AG04449 (cell line): ENCODE measurements around the gene FRMD3.

Experiments
- CTCF ChIA-PET: fragments of 350-600 bp; formaldehyde crosslinking; extraction: SDS; loops from one replicate; lab custom pipeline; 2021; ENCODE audit warnings: antibody characterized with exemption; lab: Yijun Ruan, JAX
- POLR2A ChIA-PET: fragments of 400-600, 350-600 bp; formaldehyde crosslinking; extraction: SDS; loops from one replicate; lab custom pipeline; 2020; ENCODE audit warnings: antibody characterized with exemption, inconsistent platforms; lab: Yijun Ruan, JAX
- DNase-seq: peaks from one replicate; pipeline ENCODE4 v3.0.0-alpha.2; 2010; ENCODE audit warnings: low read depth, low spot score
- H3K4me3 ChIP-seq: 2 replicates; pipeline ENCODE4 v1.5.1; 2011; ENCODE audit warnings: low read depth, mild to moderate bottlenecking, control low read depth, low read length
- TF ChIP-seq, protein P1 (sequence below): IDR thresholded peaks from one replicate; pipeline ENCODE4 v1.5.1; 2011; ENCODE audit warnings: mild to moderate bottlenecking, moderate library complexity, low read length, control low read depth, inconsistent platforms; ENCODE audit not compliant: insufficient read depth; ENCODE audit errors: missing control alignments

Gene FRMD3

GRCh38 chr9:83349031-83349430 lies 189.2 kb downstream of the FRMD3 start:
- POLR2A ChIA-PET: no interaction called here
- CTCF ChIA-PET: interaction anchor here (1.1 to 4.8 kb wide), 2 partner anchors 14 to 196 kb away, joined by 5 to 27 read pairs; no protein-coding TSS in a partner anchor
- no peak overlapping the region for H3K4me3 ChIP-seq
- TF ChIP-seq, protein P1, sequence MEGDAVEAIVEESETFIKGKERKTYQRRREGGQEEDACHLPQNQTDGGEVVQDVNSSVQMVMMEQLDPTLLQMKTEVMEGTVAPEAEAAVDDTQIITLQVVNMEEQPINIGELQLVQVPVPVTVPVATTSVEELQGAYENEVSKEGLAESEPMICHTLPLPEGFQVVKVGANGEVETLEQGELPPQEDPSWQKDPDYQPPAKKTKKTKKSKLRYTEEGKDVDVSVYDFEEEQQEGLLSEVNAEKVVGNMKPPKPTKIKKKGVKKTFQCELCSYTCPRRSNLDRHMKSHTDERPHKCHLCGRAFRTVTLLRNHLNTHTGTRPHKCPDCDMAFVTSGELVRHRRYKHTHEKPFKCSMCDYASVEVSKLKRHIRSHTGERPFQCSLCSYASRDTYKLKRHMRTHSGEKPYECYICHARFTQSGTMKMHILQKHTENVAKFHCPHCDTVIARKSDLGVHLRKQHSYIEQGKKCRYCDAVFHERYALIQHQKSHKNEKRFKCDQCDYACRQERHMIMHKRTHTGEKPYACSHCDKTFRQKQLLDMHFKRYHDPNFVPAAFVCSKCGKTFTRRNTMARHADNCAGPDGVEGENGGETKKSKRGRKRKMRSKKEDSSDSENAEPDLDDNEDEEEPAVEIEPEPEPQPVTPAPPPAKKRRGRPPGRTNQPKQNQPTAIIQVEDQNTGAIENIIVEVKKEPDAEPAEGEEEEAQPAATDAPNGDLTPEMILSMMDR: no peak
- no peak for DNase-seq

GRCh38 chr9:83346655-83347420 lies 191.4 kb downstream of the FRMD3 start:
- CTCF ChIA-PET: interaction anchor here (1.8 to 4.8 kb wide), 2 partner anchors 12 to 250 kb away, joined by 5 to 27 read pairs; no protein-coding TSS in a partner anchor
- no peak for DNase-seq
- no peak overlapping the region for H3K4me3 ChIP-seq
- TF ChIP-seq, protein P1: no peak
- POLR2A ChIA-PET: no interaction called here

DNA sequence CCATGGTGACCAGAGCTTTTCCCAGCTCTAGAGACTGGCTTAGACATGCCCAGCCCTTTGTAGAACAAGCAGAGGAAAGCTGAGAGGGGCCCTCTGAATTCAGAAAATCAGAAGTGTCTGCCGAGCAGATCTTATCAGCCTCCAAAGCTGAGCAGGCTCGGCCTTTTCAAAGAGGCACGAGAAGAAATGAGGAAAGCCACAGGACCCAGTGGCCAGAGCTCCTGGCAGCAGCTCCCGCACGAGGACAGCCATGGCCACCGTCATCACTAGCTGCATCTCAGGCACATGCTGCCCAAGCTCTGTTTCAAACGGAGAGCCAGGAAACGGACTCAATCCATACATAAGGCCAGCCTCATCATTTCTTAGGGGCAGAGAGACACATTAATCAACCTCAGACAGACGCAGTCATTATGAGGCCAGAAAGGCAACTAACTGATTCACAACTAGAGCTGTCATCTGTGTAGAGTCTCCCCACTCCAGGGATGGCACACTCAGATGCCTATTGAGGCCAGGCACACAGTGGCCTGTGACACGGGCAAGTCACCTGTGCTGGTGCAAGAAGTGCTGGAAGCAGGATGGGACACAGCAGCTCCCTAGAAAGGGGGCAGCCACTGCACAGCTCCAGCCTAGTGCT lies 194.7 kb downstream of the FRMD3 start:
- ChIA-PET CTCF (interaction anchor here (3.4 to 4.7 kb wide), 2 partner anchors 9 to 201 kb away, joined by 15 to 35 read pairs; no protein-coding TSS in a partner anchor), POLR2A (interaction anchor here (1.2 kb wide), 1 partner anchor 365 kb away, joined by 3 read pairs; the partner anchor contains the start of gene UBQLN1)
- TF ChIP-seq, protein P1: no peak
- H3K4me3 ChIP-seq: no peak overlapping the region
- DNase-seq: no peak

- ChIA-PET CTCF (interaction anchor here (1.0 to 4.7 kb wide), 5 partner anchors 9 to 254 kb away, joined by 4 to 35 read pairs (median 11); partner anchors contain the start of gene FRMD3), POLR2A (no interaction called here)
- TF ChIP-seq, protein P1: no peak
- DNase-seq: no peak
- no peak overlapping the region for H3K4me3 ChIP-seq
These were observed 195.5 kb downstream of the FRMD3 start for GRCh38 chr9:83342731-83343130.

DNA sequence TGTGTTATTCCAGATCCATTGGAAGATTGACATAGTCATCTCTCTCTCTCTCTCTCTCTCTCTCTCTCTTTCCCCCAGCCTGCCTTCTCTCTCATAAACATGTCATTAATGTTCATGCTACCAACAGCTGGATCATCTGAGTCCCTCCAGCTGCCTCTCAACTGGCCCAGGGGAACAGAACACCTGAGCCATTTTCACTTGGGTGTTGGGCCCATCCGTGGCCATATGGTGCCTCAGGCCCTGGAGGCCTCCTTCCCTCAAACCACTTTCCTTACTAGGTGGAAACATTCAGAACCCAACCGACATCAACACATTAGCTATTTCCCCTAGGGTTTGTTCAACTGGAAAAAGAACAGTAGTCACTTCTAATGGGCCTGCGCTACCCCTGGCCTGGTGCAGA lies 196.2 kb downstream of the FRMD3 start:
- H3K4me3 ChIP-seq: no peak overlapping the region
- DNase-seq: no peak
- POLR2A ChIA-PET: no interaction called here
- TF ChIP-seq, protein P1: no peak
- CTCF ChIA-PET: interaction anchor here (1.0 to 4.7 kb wide), 5 partner anchors 8 to 255 kb away, joined by 4 to 35 read pairs (median 11); partner anchors contain the start of gene FRMD3

DNA sequence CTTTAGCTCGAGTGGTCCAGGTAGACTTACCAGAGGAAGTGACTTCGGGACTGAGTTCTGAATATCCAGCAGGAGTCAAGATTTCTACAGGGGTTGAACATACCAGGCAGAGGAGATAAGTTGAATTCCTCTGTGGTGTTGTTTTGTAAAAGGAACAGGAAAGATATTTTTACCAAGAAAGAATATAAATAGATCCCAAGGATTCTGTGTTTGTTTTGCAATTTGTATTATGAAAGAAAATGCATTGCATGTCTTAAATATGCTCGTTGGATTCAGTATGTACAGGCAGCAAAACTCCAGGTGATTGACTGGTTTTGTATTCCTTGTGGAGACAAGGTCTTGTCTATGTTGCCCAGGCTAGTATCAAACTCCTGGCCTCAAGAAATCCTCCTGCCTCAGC lies 197.8 kb downstream of the FRMD3 start:
- ChIA-PET CTCF (interaction anchor here (3.3 to 14.2 kb wide), 2 partner anchors 10 to 201 kb away, joined by 11 to 359 read pairs; partner anchors contain the start of gene FRMD3), POLR2A (no interaction called here)
- no peak for DNase-seq
- TF ChIP-seq, protein P1: no peak
- no peak overlapping the region for H3K4me3 ChIP-seq
